B cell (primary cell): ENCODE data around the gene RWDD2A. TPM values are rescaled to one million over a fixed set of nuclear protein-coding genes. Genes with fewer than 3 reads are reported as not detected.
"Not testable (repeated sequence)": the region's sequence is repeated elsewhere in the genome, so short reads cannot be mapped to it uniquely, and the experiment has no call there.

Experiments
- ATAC-seq: fragments of 200-7000 bp; cut with Tn5 transposase; one replicate; pipeline ENCODE4 v1.10.0; 2021; ENCODE audit warnings: low read depth, mild to moderate bottlenecking, moderate number of reproducible peaks, moderate library complexity
- CTCF ChIA-PET: fragments of 350-600 bp; sonication (Branson Sonifier 250); formaldehyde crosslinking; loops from one replicate; lab custom pipeline; 2021; ENCODE audit warnings: antibody characterized with exemption, inconsistent platforms; lab: Charles Lee
- POLR2A ChIA-PET: fragments of 350-600 bp; sonication (Branson Sonifier 250); formaldehyde crosslinking; loops from one replicate; lab custom pipeline; 2021; ENCODE audit warnings: antibody characterized with exemption; lab: Charles Lee
- DNase-seq: peaks from one replicate; pipeline ENCODE4 v3.0.0; 2013
- H2AFZ ChIP-seq: 2 replicates; pipeline ENCODE4 v1.6.1; 2012; ENCODE audit warnings: mild to moderate bottlenecking, low read depth, low read length; ENCODE audit not compliant: insufficient read depth, poor library complexity, severe bottlenecking
- H3K27ac ChIP-seq, 2 donors: 1 replicate in 1 of 2; 2 replicates in 1 of 2; pipeline ENCODE4 v1.5.1; 2012 to 2013; ENCODE audit warnings: low read length in 2 of 2, mild to moderate bottlenecking in 2 of 2, moderate library complexity in 1 of 2
- H3K27me3 ChIP-seq, 4 experiments: fragments of 200-600 bp in 1 of 4; sonication (generic) in 1 of 4; replicated peaks in 1 of 4; 1 replicate in 2 of 4; 2 replicates in 2 of 4; pipeline versions ENCODE4 v1.6.1 to v1.7.0; 2013 to 2016; ENCODE audit warnings: low read length in 3 of 4, mild to moderate bottlenecking in 2 of 4, mixed read lengths in 1 of 4, moderate library complexity in 1 of 4; ENCODE audit not compliant: insufficient read depth in 4 of 4, control insufficient read depth in 3 of 4; ENCODE audit errors: control extremely low read depth in 1 of 4
- H3K36me3 ChIP-seq, 2 experiments: replicated peaks in 1 of 2; 1 replicate in 1 of 2; 2 replicates in 1 of 2; pipeline versions ENCODE4 v1.6.1 to v1.7.1; 2013; ENCODE audit warnings: low read length in 1 of 2; ENCODE audit not compliant: insufficient read depth in 2 of 2, control insufficient read depth in 1 of 2; ENCODE audit errors: control extremely low read depth in 1 of 2, extremely low read depth in 1 of 2
- H3K4me1 ChIP-seq, 2 donors: fragments of 200-600 bp in 1 of 2; sonication (generic) in 1 of 2; 1 replicate in 1 of 2; 2 replicates in 1 of 2; pipeline versions ENCODE4 v1.5.1 to v1.6.1; 2013 to 2017; ENCODE audit warnings: low read length in 2 of 2; ENCODE audit not compliant: control insufficient read depth in 2 of 2, insufficient read depth in 2 of 2
- H3K4me2 ChIP-seq: replicated peaks from 2 replicates; pipeline ENCODE3; 2012; ENCODE audit warnings: mild to moderate bottlenecking, low read depth, low read length; ENCODE audit not compliant: poor library complexity, severe bottlenecking
- H3K4me3 ChIP-seq, 5 experiments: fragments of 200-600 bp in 1 of 5; sonication (generic) in 1 of 5; 1 replicate in 3 of 5; 2 replicates in 2 of 5; pipeline versions ENCODE4 v1.5.1 to v1.7.0; 2011 to 2016; ENCODE audit warnings: low read length in 4 of 5, mild to moderate bottlenecking in 4 of 5, low read depth in 2 of 5, control low read depth in 1 of 5, moderate library complexity in 1 of 5; ENCODE audit not compliant: insufficient read depth in 1 of 5; ENCODE audit errors: control extremely low read depth in 1 of 5, extremely low read depth in 1 of 5
- H3K79me2 ChIP-seq: fragments of 200-600 bp; sonication (generic); one replicate; pipeline ENCODE4 v1.6.0; 2016; ENCODE audit warnings: low read length; ENCODE audit not compliant: control insufficient read depth, insufficient read depth
- H3K9ac ChIP-seq: fragments of 200-600 bp; sonication (generic); 2 replicates; pipeline ENCODE4 v1.6.1; 2017; ENCODE audit warnings: mild to moderate bottlenecking, low read length, moderate library complexity
- H3K9me3 ChIP-seq, 3 donors: one replicate each; pipeline versions ENCODE4 v1.6.1 to v1.7.1; 2013; ENCODE audit warnings: low read length in 2 of 3; ENCODE audit not compliant: control insufficient read depth in 2 of 3, insufficient read depth in 1 of 3; ENCODE audit errors: control extremely low read depth in 1 of 3
- H4K20me1 ChIP-seq: 2 replicates; pipeline ENCODE4 v1.6.0; 2012; ENCODE audit warnings: mild to moderate bottlenecking, low read length; ENCODE audit not compliant: insufficient read depth, control insufficient read depth, poor library complexity, severe bottlenecking
- H3K27ac Mint-ChIP-seq: one replicate; pipeline ENCODE4 v1.8.0; 2021; ENCODE audit warnings: mixed read lengths
- H3K27me3 Mint-ChIP-seq: one replicate; pipeline ENCODE4 v1.8.0; 2021; ENCODE audit warnings: mixed read lengths
- H3K4me1 Mint-ChIP-seq: one replicate; pipeline ENCODE4 v1.8.0; 2021; ENCODE audit warnings: mixed read lengths
- H3K4me3 Mint-ChIP-seq: one replicate; pipeline ENCODE4 v1.8.0; 2021; ENCODE audit warnings: mixed read lengths
- H3K9me3 Mint-ChIP-seq: one replicate; pipeline ENCODE4 v1.8.0; 2022; ENCODE audit warnings: mixed read lengths; ENCODE audit not compliant: insufficient read depth
- CTCF ChIP-seq: fragments of 200-600 bp; IDR thresholded peaks from one replicate; pipeline ENCODE4 v1.8.0; 2022; ENCODE audit warnings: antibody characterized with exemption, mild to moderate bottlenecking
- EZH2 ChIP-seq: IDR thresholded peaks from 2 replicates; pipeline ENCODE4 v1.6.1; 2012; ENCODE audit warnings: borderline replicate concordance, low read depth, mild to moderate bottlenecking, moderate library complexity, low read length; ENCODE audit not compliant: insufficient read depth, poor library complexity, severe bottlenecking
- WGBS: methylation state at CpG from one replicate; pipeline ENCODE4 v1.1.5; 2013; ENCODE audit warnings: missing lambda C conversion rate; ENCODE audit not compliant: insufficient coverage; 5-methylcytosine and 5-hydroxymethylcytosine counted together
- intact Hi-C: fragments of 100-400 bp; cut with micrococcal nuclease; formaldehyde crosslinking; loops from one replicate; pipeline ENCODE4 v1.10.0; 2022
- polyA plus RNA-seq: library from polyadenylated mRNA; depleted of rRNA; stranded (reverse); fragments of >200 nt; gene quantifications from 2 replicates; pipeline ENCODE4 v1.2.3, GENCODE V29; 2012
- total RNA-seq, 2 donors: library from RNA; stranded (reverse); fragments of 120-200 nt in 1 of 2; gene quantifications; 1 replicate in 1 of 2; 2 replicates in 1 of 2; pipeline versions ENCODE4 v1.2.3 to v1.2.4, GENCODE V29; 2013 to 2022

RWDD2A gene
- total and polyA plus RNA-seq, 2 donors (not counting 1 experiment from before 2014, with no cell fraction given): 1.5 to 2.9 TPM

GRCh38 chr6:83190626-83191025 is 2.5 kb upstream of the RWDD2A start:
- Histone ChIP-seq H3K36me3 (peaks cover 8 to 10% of the 10 kb centered on the region in 2 experiments), H2AFZ (no peak overlapping the region), H3K9ac (no peak overlapping the region), H3K4me2 (no peak overlapping the region), H3K4me3 (no peak overlapping the region), H3K79me2 (peaks cover 21% of the 10 kb centered on the region), H3K9me3 (no peaks in the 10 kb centered on the region), H4K20me1 (no peaks in the 10 kb centered on the region), H3K4me1 (peaks cover 14 to 16% of the 10 kb centered on the region in 2 donors), H3K27me3 (no peaks in the 10 kb centered on the region), H3K27ac (no peak overlapping the region)
- ATAC-seq (no peak), DNase-seq (no peak)
- CTCF ChIA-PET: interaction anchor here (7.4 kb wide), 1 partner anchor 124 kb away, joined by 52 read pairs; the partner anchor contains the start of genes DOP1A and UBE3D
- Mint-ChIP-seq H3K27me3 (no peaks in the 10 kb centered on the region), H3K4me1 (peaks cover 31% of the 10 kb centered on the region), H3K9me3 (no peaks in the 10 kb centered on the region), H3K27ac (no peak overlapping the region), H3K4me3 (no peak overlapping the region)
- no CpG with 5 or more reads among the region's 6 CpGs for WGBS
- POLR2A ChIA-PET: no interaction called here
- intact Hi-C loops: loop anchor here (5.0 to 10.0 kb wide), 2 partner anchors 664 to 1438 kb away; partner anchors contain the start of genes CYB5R4, RIPPLY2 and TENT5A
- no peak for TF ChIP-seq EZH2
- no peak for TF ChIP-seq CTCF

GRCh38 chr6:83191974-83192373 is 1.2 kb upstream of the RWDD2A start:
- H3K9me3 Mint-ChIP-seq, DNase-seq, H3K27me3 Mint-ChIP-seq, H3K27ac ChIP-seq, ATAC-seq, H3K36me3 ChIP-seq, H4K20me1 ChIP-seq, H3K27me3 ChIP-seq, H3K27ac Mint-ChIP-seq, H3K9me3 ChIP-seq, H2AFZ ChIP-seq, POLR2A ChIA-PET: not testable (repeated sequence)
- Histone ChIP-seq H3K4me1 (peaks cover 23% of the 10 kb centered on the region in 2 donors), H3K4me3 (peak overlapping the region in 1 of 5 experiments; percentile 85), H3K4me2 (peak overlapping the region; percentile 96), H3K79me2 (peaks cover 21% of the 10 kb centered on the region), H3K9ac (peak overlapping the region; percentile 92)
- Mint-ChIP-seq H3K4me1 (peaks cover 37% of the 10 kb centered on the region), H3K4me3 (peak overlapping the region; percentile 100)
- 92% methylated on average over 13 of the region's 18 CpGs for WGBS
- intact Hi-C loops: loop anchor here (5.0 to 10.0 kb wide), 2 partner anchors 663 to 1440 kb away; partner anchors contain the start of genes CYB5R4, RIPPLY2 and TENT5A
- CTCF ChIA-PET: interaction anchor here (7.4 kb wide), 1 partner anchor 126 kb away, joined by 52 read pairs; the partner anchor contains the start of genes DOP1A and UBE3D
